ENCODE measurements around the gene ARHGEF12.

The ARHGEF12 gene

DNA sequence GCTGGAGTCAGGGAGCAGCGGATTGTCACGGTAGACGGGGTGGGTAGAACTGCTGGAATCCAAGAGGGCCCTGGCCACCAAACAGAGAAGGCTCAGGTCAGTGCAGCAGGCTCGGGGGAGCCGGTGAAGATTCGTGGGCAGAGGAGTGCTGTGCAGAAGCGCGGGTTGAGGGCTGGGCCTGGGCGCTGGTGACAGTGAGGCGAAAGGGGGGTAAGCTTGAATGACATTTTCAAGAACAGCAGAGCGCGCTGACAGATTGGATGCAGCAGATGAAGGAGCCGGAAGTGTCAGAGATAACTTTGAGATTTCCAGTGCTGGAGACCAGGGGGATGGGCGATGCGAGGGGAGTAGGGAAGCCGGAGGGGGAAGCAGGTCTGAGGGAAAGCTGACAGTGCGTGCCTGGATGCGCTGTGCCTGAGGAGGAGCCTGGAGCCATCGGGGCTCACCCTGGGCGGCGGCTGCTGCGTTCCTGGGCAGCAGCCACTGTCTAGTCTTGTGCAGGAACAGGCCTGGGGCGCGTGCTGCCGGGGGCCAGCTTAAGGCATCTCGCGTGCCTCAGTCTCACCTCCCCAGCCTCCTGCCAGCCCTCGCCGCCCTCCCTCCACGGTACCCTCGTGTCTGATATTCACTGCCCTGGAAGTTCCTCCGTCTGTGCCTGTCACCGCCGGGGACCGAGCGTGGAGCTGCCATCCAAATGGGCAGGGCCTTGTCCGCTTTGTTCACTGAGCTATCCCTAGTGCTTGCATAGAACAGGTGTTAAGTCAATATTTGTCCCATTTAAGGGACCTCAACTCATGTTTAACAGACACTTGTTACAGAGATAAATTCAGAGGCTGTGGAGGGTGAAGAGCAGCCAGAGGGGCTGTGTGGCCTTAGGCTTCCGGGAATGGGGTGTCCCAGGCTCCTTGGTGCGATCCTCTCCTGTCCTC, 180.5 kb downstream of the ARHGEF12 start:
- no peak overlapping the region for H2AFZ ChIP-seq (ENCODE audit: low read depth)
- H3K4me2 ChIP-seq = no peak overlapping the region
- TF ChIP-seq, protein P1, sequence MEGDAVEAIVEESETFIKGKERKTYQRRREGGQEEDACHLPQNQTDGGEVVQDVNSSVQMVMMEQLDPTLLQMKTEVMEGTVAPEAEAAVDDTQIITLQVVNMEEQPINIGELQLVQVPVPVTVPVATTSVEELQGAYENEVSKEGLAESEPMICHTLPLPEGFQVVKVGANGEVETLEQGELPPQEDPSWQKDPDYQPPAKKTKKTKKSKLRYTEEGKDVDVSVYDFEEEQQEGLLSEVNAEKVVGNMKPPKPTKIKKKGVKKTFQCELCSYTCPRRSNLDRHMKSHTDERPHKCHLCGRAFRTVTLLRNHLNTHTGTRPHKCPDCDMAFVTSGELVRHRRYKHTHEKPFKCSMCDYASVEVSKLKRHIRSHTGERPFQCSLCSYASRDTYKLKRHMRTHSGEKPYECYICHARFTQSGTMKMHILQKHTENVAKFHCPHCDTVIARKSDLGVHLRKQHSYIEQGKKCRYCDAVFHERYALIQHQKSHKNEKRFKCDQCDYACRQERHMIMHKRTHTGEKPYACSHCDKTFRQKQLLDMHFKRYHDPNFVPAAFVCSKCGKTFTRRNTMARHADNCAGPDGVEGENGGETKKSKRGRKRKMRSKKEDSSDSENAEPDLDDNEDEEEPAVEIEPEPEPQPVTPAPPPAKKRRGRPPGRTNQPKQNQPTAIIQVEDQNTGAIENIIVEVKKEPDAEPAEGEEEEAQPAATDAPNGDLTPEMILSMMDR (conservative IDR thresholded peaks at IDR 0.05; ENCODE audit: low read depth, low read length) = no peak

DNA sequence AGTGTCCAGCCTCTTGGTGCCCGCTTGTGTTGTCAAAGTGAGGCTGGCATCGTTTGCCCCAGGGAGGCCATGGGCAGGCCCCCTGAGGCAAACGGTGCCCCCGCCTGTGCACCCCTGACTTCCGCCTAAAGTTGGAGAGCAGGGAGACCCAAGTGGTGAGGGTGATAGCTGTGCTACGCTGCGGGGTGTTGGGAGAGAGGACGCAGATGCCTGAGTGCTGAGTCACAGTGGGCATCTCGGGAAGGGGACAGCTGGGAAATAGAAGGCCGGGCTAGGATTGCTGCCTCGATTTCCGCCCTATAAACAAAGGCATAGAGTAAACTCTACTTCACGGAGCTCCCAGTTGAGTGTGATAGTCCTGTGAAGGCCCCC, 181.2 kb downstream of the ARHGEF12 start:
- Histone ChIP-seq H3K27ac (no peak overlapping the region), H3K36me3 (ENCODE audit: insufficient read depth) (no peaks in the 10 kb centered on the region), H3K4me1 (ENCODE audit: low read depth, poor library complexity, severe bottlenecking) (no peaks in the 10 kb centered on the region), H4K20me1 (ENCODE audit: insufficient read depth) (no peaks in the 10 kb centered on the region), H3K4me3 (IDR thresholded peaks at IDR 0.05; ENCODE audit: insufficient read depth, low read depth, low read length) (no peak overlapping the region), H3K4me2 (no peak overlapping the region), H2AFZ (ENCODE audit: low read depth) (no peak overlapping the region), H3K27me3 (ENCODE audit: insufficient read depth, low read depth) (no peaks in the 10 kb centered on the region), H3K9ac (no peak overlapping the region), H3K79me2 (ENCODE audit: insufficient read depth, low read depth) (no peaks in the 10 kb centered on the region)
- TF ChIP-seq, protein P1 (conservative IDR thresholded peaks at IDR 0.05; ENCODE audit: low read depth, low read length) = no peak

More for the DNA sequence above, 180.5 kb downstream of the ARHGEF12 start:
- H3K4me1 ChIP-seq (ENCODE audit: low read depth, poor library complexity, severe bottlenecking) = no peaks in the 10 kb centered on the region
- no peak overlapping the region for H3K9ac ChIP-seq
- no peaks in the 10 kb centered on the region for H3K27me3 ChIP-seq (ENCODE audit: insufficient read depth, low read depth)
- H3K36me3 ChIP-seq (ENCODE audit: insufficient read depth) = no peaks in the 10 kb centered on the region
- no peak overlapping the region for H3K27ac ChIP-seq
- no peaks in the 10 kb centered on the region for H4K20me1 ChIP-seq (ENCODE audit: insufficient read depth)
- H3K4me3 ChIP-seq (IDR thresholded peaks at IDR 0.05; ENCODE audit: insufficient read depth, low read depth, low read length) = no peak overlapping the region
- H3K79me2 ChIP-seq (ENCODE audit: insufficient read depth, low read depth) = no peaks in the 10 kb centered on the region

DNA sequence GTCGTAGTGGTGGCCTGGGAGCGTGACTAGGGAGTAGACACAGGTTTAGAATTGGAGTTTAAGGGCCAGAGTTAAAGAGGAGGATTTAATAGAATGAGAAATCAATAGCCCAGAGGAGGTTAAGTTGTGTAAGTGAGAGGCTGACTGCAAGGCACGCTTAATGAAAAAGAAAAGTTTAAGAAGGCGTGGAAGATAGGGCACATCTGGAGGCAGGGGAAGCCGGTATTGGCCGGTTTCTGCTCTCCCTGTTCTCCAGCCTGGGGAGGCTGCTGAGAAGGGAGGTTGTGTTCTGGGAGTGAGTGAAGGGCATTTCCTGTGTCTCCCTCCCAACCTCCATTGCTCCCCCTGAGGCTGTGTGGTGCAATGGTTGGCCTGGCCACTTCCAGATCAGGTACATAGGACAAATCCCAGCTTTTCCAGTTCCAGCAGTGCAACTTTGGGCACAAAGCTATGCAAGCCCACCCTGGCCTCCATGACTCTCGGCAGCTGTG, 181.6 kb downstream of the ARHGEF12 start:
- no peak overlapping the region for H3K27ac ChIP-seq
- no peaks in the 10 kb centered on the region for H4K20me1 ChIP-seq (ENCODE audit: insufficient read depth)
- TF ChIP-seq, protein P1 (conservative IDR thresholded peaks at IDR 0.05; ENCODE audit: low read depth, low read length) = no peak
- no peak overlapping the region for H3K4me2 ChIP-seq
- H2AFZ ChIP-seq (ENCODE audit: low read depth) = no peak overlapping the region
- no peak overlapping the region for H3K9ac ChIP-seq
- no peaks in the 10 kb centered on the region for H3K27me3 ChIP-seq (ENCODE audit: insufficient read depth, low read depth)
- no peaks in the 10 kb centered on the region for H3K36me3 ChIP-seq (ENCODE audit: insufficient read depth)
- no peaks in the 10 kb centered on the region for H3K79me2 ChIP-seq (ENCODE audit: insufficient read depth, low read depth)
- H3K4me3 ChIP-seq (IDR thresholded peaks at IDR 0.05; ENCODE audit: insufficient read depth, low read depth, low read length) = no peak overlapping the region
- H3K4me1 ChIP-seq (ENCODE audit: low read depth, poor library complexity, severe bottlenecking) = no peaks in the 10 kb centered on the region

DNA sequence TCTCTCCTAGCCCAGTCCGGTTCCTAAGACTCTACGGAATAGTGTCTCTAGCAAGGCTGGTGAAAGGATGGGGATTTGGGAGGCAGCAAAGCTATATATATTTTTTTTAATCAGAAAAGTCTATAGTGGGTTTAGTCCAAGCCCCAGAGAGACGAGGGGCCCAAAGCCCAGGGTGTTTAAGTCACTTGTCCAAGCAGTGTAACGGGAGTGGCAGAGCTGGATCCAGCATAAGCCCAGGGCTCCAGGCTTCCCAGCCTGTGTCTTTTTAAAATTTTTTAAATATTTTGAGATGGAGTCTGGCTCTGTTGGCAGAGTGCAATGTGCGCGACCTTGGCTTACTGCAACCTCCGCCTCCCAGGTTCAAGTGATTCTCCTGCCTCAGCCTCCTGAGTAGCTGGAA, 182.1 kb downstream of the ARHGEF12 start:
- H3K36me3 ChIP-seq (ENCODE audit: insufficient read depth) = no peaks in the 10 kb centered on the region
- H3K4me2 ChIP-seq = no peak overlapping the region
- H2AFZ ChIP-seq (ENCODE audit: low read depth) = no peak overlapping the region
- H3K79me2 ChIP-seq (ENCODE audit: insufficient read depth, low read depth) = no peaks in the 10 kb centered on the region
- H4K20me1 ChIP-seq (ENCODE audit: insufficient read depth) = no peaks in the 10 kb centered on the region
- no peaks in the 10 kb centered on the region for H3K4me1 ChIP-seq (ENCODE audit: low read depth, poor library complexity, severe bottlenecking)
- TF ChIP-seq, protein P1 (conservative IDR thresholded peaks at IDR 0.05; ENCODE audit: low read depth, low read length) = no peak
- no peak overlapping the region for H3K27ac ChIP-seq
- no peak overlapping the region for H3K4me3 ChIP-seq (IDR thresholded peaks at IDR 0.05; ENCODE audit: insufficient read depth, low read depth, low read length)
- H3K9ac ChIP-seq = no peak overlapping the region
- H3K27me3 ChIP-seq (ENCODE audit: insufficient read depth, low read depth) = no peaks in the 10 kb centered on the region

Data from KMS-11 (cell line).